Measurements from ENCODE around the gene CLDND2. TPM values are rescaled to one million over a fixed set of nuclear protein-coding genes. Genes with fewer than 3 reads are reported as not detected.

CLDND2 gene
- total and polyA plus RNA-seq, 2 experiments from 2014 or later, result 7.7 TPM; not detected in 1

DNA sequence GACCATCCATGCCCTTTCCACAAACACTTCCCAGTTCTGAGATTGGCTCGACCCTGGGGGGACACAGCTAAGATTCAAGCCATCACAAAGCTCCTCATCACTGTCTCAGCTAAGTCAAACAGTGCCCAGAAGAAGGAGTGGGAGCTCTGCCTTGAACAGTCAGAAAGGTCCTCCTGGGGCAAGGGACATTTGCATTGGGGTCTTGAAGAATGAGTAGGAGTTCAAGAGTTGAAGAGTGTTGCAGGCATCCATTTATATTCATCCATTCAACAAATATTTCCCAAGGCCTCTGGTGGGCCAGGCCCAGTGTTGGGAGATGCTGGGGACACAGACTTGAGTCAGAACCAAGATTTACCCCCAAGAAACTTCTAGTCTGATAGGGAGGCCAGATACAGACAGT lies 50.8 kb downstream of the CLDND2 start:
- peaks cover 18% of the 10 kb centered on the region for H3K36me3 Mint-ChIP-seq (ENCODE audit: low read depth)
- Histone ChIP-seq H3K27ac (ENCODE audit: low read depth) (no peak overlapping the region), H3K4me3 (no peak overlapping the region), H3K27me3 (ENCODE audit: insufficient read depth) (no peaks in the 10 kb centered on the region), H3K36me3 (ENCODE audit: insufficient read depth) (no peaks in the 10 kb centered on the region), H3K4me1 (ENCODE audit: insufficient read depth) (peaks cover 4% of the 10 kb centered on the region), H2AFZ (no peak overlapping the region), H3K79me2 (replicated peaks; ENCODE audit: insufficient read depth) (no peaks in the 10 kb centered on the region), H4K20me1 (replicated peaks; ENCODE audit: insufficient read depth) (no peaks in the 10 kb centered on the region; the same call in 1 of the 2 replicates), H3K9me2 (ENCODE audit: insufficient read depth) (no peaks in the 10 kb centered on the region), H3F3A (replicated peaks; ENCODE audit: low read depth) (no peaks in the 10 kb centered on the region), H3K4me2 (no peak overlapping the region)
- peaks cover 7% of the 10 kb centered on the region for H3K9me3 Mint-ChIP-seq
- no peak for ATAC-seq
- no peak for DNase-seq (ENCODE audit: low spot score)
- no peak overlapping the region for H3K4me3 Mint-ChIP-seq
- TF ChIP-seq, protein P1, sequence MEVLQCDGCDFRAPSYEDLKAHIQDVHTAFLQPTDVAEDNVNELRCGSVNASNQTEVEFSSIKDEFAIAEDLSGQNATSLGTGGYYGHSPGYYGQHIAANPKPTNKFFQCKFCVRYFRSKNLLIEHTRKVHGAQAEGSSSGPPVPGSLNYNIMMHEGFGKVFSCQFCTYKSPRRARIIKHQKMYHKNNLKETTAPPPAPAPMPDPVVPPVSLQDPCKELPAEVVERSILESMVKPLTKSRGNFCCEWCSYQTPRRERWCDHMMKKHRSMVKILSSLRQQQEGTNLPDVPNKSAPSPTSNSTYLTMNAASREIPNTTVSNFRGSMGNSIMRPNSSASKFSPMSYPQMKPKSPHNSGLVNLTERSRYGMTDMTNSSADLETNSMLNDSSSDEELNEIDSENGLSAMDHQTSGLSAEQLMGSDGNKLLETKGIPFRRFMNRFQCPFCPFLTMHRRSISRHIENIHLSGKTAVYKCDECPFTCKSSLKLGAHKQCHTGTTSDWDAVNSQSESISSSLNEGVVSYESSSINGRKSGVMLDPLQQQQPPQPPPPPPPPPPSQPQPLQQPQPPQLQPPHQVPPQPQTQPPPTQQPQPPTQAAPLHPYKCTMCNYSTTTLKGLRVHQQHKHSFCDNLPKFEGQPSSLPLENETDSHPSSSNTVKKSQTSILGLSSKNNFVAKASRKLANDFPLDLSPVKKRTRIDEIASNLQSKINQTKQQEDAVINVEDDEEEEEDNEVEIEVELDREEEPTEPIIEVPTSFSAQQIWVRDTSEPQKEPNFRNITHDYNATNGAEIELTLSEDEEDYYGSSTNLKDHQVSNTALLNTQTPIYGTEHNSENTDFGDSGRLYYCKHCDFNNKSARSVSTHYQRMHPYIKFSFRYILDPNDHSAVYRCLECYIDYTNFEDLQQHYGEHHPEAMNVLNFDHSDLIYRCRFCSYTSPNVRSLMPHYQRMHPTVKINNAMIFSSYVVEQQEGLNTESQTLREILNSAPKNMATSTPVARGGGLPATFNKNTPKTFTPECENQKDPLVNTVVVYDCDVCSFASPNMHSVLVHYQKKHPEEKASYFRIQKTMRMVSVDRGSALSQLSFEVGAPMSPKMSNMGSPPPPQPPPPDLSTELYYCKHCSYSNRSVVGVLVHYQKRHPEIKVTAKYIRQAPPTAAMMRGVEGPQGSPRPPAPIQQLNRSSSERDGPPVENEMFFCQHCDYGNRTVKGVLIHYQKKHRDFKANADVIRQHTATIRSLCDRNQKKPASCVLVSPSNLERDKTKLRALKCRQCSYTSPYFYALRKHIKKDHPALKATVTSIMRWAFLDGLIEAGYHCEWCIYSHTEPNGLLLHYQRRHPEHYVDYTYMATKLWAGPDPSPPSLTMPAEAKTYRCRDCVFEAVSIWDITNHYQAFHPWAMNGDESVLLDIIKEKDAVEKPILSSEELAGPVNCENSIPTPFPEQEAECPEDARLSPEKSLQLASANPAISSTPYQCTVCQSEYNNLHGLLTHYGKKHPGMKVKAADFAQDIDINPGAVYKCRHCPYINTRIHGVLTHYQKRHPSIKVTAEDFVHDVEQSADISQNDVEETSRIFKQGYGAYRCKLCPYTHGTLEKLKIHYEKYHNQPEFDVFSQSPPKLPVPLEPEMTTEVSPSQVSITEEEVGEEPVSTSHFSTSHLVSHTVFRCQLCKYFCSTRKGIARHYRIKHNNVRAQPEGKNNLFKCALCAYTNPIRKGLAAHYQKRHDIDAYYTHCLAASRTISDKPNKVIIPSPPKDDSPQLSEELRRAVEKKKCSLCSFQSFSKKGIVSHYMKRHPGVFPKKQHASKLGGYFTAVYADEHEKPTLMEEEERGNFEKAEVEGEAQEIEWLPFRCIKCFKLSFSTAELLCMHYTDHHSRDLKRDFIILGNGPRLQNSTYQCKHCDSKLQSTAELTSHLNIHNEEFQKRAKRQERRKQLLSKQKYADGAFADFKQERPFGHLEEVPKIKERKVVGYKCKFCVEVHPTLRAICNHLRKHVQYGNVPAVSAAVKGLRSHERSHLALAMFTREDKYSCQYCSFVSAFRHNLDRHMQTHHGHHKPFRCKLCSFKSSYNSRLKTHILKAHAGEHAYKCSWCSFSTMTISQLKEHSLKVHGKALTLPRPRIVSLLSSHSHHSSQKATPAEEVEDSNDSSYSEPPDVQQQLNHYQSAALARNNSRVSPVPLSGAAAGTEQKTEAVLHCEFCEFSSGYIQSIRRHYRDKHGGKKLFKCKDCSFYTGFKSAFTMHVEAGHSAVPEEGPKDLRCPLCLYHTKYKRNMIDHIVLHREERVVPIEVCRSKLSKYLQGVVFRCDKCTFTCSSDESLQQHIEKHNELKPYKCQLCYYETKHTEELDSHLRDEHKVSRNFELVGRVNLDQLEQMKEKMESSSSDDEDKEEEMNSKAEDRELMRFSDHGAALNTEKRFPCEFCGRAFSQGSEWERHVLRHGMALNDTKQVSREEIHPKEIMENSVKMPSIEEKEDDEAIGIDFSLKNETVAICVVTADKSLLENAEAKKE (CRISPR knock-in tag; IDR thresholded peaks at IDR 0.05), result no peak
- TF ChIP-seq CREB1 (CRISPR knock-in tag; IDR thresholded peaks at IDR 0.05; ENCODE audit: low read depth) (no peak), NANOG (IDR thresholded peaks at IDR 0.05; ENCODE audit: borderline replicate concordance) (no peak), EZH2 (IDR thresholded peaks at IDR 0.05; ENCODE audit: low read depth, unreplicated experiment) (no peak), JUNB (IDR thresholded peaks at IDR 0.05; ENCODE audit: unreplicated experiment) (no peak), STAT1 (IDR thresholded peaks at IDR 0.05; ENCODE audit: unreplicated experiment) (no peak)
- TF ChIP-seq, protein P2, sequence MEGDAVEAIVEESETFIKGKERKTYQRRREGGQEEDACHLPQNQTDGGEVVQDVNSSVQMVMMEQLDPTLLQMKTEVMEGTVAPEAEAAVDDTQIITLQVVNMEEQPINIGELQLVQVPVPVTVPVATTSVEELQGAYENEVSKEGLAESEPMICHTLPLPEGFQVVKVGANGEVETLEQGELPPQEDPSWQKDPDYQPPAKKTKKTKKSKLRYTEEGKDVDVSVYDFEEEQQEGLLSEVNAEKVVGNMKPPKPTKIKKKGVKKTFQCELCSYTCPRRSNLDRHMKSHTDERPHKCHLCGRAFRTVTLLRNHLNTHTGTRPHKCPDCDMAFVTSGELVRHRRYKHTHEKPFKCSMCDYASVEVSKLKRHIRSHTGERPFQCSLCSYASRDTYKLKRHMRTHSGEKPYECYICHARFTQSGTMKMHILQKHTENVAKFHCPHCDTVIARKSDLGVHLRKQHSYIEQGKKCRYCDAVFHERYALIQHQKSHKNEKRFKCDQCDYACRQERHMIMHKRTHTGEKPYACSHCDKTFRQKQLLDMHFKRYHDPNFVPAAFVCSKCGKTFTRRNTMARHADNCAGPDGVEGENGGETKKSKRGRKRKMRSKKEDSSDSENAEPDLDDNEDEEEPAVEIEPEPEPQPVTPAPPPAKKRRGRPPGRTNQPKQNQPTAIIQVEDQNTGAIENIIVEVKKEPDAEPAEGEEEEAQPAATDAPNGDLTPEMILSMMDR (conservative IDR thresholded peaks at IDR 0.05; ENCODE audit: low read depth in 2 of 2), result no peak
- no peak overlapping the region for H3K27ac Mint-ChIP-seq
- peaks cover 12% of the 10 kb centered on the region for H3K4me1 Mint-ChIP-seq
- peaks cover 8% of the 10 kb centered on the region for H3K27me3 Mint-ChIP-seq (ENCODE audit: insufficient read depth, low read depth, poor library complexity)

Data from GM23338 (cell line).